Measurements from ENCODE around the gene GBP3.
"Not testable (repeated sequence)": the region's sequence is repeated elsewhere in the genome, so short reads cannot be mapped to it uniquely, and the experiment has no call there.

The GBP3 gene

GRCh38 chr1:89040315-89040626 is 17.6 kb upstream of the GBP3 start:
- DNase-seq: no peak

GRCh38 chr1:89037186-89037585 is 14.5 kb upstream of the GBP3 start:
- DNase-seq: no peak

- DNase-seq: no peak
Measured at GRCh38 chr1:89035080-89035479, 12.4 kb upstream of the GBP3 start.

GRCh38 chr1:89034004-89034403 is 11.3 kb upstream of the GBP3 start:
- not testable (repeated sequence) for DNase-seq

- DNase-seq: not testable (repeated sequence)
Measured at GRCh38 chr1:89029051-89029450, 6.4 kb upstream of the GBP3 start.

- DNase-seq: no peak
Measured at GRCh38 chr1:89025928-89026327, 3.3 kb upstream of the GBP3 start.

- DNase-seq: no peak
Measured at GRCh38 chr1:89023026-89023425, 360 bp upstream of the GBP3 start.

GRCh38 chr1:89018318-89018717 is 4.3 kb downstream of the GBP3 start:
- DNase-seq: not testable (repeated sequence)

- DNase-seq: no peak
Measured at GRCh38 chr1:89008511-89008910, 14.2 kb downstream of the GBP3 start.

- no peak for DNase-seq
Measured at GRCh38 chr1:89005286-89006151, 17.1 kb downstream of the GBP3 start.

GRCh38 chr1:89002176-89002575 is 20.5 kb downstream of the GBP3 start:
- DNase-seq: not testable (repeated sequence)

GRCh38 chr1:89001510-89001909 is 21.2 kb downstream of the GBP3 start:
- DNase-seq: no peak

GRCh38 chr1:88998716-88999115 is 23.9 kb downstream of the GBP3 start:
- peak; percentile 46 to 61 for DNase-seq

GRCh38 chr1:88990426-88990825 is 32.2 kb downstream of the GBP3 start:
- no peak for DNase-seq

GRCh38 chr1:88985692-88986091 is 37.0 kb downstream of the GBP3 start:
- no peak for DNase-seq

- peak; percentile 31 to 70 for DNase-seq
Measured at GRCh38 chr1:88985032-88985431, 37.6 kb downstream of the GBP3 start.

GRCh38 chr1:88984569-88984968 is 38.1 kb downstream of the GBP3 start:
- DNase-seq: no peak

GRCh38 chr1:88983791-88984559 is 38.7 kb downstream of the GBP3 start:
- peak in 1 of 2 experiments; percentile 29 for DNase-seq

GRCh38 chr1:88982055-88982454 is 40.6 kb downstream of the GBP3 start:
- DNase-seq: no peak

GRCh38 chr1:88981506-88981905 is 41.2 kb downstream of the GBP3 start:
- not testable (repeated sequence) for DNase-seq

GRCh38 chr1:88980870-88981269 is 41.8 kb downstream of the GBP3 start:
- no peak for DNase-seq

GRCh38 chr1:88979749-88980116 is 42.9 kb downstream of the GBP3 start:
- peak in 1 of 2 experiments; percentile 60 for DNase-seq

- no peak for DNase-seq
Measured at GRCh38 chr1:88979054-88979748, 43.5 kb downstream of the GBP3 start.

- no peak for DNase-seq
Measured at GRCh38 chr1:88976235-88976634, 46.4 kb downstream of the GBP3 start.
